ENCODE data around the gene GRID1. TPM values are rescaled to one million over a fixed set of nuclear protein-coding genes. Genes with fewer than 3 reads are reported as not detected.

Gene GRID1
- total RNA-seq, 1 experiment from 2014 or later, result 0.07 TPM

GRCh38 chr10:85926986-85927385 lies 439.6 kb downstream of the GRID1 start:
- no peak overlapping the region for H3K27ac ChIP-seq (ENCODE audit: low read length)
- H3K79me2 ChIP-seq (ENCODE audit: low read length), result no peaks in the 10 kb centered on the region
- H3K4me3 ChIP-seq (ENCODE audit: low read length), result no peak overlapping the region
- H3K9me2 ChIP-seq (replicated peaks; ENCODE audit: insufficient read depth, low read length), result no peaks in the 10 kb centered on the region
- H3K4me1 ChIP-seq (ENCODE audit: low read length), result no peaks in the 10 kb centered on the region
- no peaks in the 10 kb centered on the region for H4K20me1 ChIP-seq (ENCODE audit: insufficient read depth, low read depth, low read length)
- DNase-seq, result no peak
- no peak overlapping the region for H2AFZ ChIP-seq (ENCODE audit: low read length)
- H3K4me2 ChIP-seq (ENCODE audit: low read depth, low read length, poor library complexity, severe bottlenecking), result no peak overlapping the region
- H3K9ac ChIP-seq (ENCODE audit: low read length), result no peak overlapping the region
- H3K27me3 ChIP-seq (ENCODE audit: low read length), result no peaks in the 10 kb centered on the region
- H3K9me3 ChIP-seq (ENCODE audit: low read length), result no peaks in the 10 kb centered on the region
- no peaks in the 10 kb centered on the region for H3K36me3 ChIP-seq (ENCODE audit: insufficient read depth, low read length)

DNA sequence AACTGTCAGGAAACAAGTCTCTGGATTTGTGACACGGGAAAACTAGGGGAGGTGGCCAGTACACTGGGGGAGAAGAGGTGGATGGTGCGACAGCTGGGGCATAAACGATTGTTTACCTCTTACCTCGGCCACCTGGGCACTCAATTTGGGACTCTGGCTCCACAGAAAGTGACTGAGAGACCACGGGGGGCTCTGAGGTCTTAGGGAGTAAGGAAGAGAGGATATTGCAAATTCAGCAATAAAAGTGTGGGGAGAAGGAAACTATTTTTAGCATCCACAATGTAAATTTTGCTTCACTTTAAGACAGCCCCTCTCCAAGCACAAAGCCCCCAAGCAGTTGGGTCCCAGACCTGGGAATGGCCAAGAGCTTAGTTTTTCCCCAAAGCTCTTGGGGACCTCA lies 440.5 kb downstream of the GRID1 start:
- H3K4me1 ChIP-seq (ENCODE audit: low read length), result no peaks in the 10 kb centered on the region
- DNase-seq, result no peak
- H3K27me3 ChIP-seq (ENCODE audit: low read length), result no peaks in the 10 kb centered on the region
- H3K4me3 ChIP-seq (ENCODE audit: low read length), result no peak overlapping the region
- H3K9ac ChIP-seq (ENCODE audit: low read length), result no peak overlapping the region
- H3K27ac ChIP-seq (ENCODE audit: low read length), result no peak overlapping the region
- H3K4me2 ChIP-seq (ENCODE audit: low read depth, low read length, poor library complexity, severe bottlenecking), result no peak overlapping the region
- no peaks in the 10 kb centered on the region for H3K9me2 ChIP-seq (replicated peaks; ENCODE audit: insufficient read depth, low read length)
- no peak overlapping the region for H2AFZ ChIP-seq (ENCODE audit: low read length)
- no peaks in the 10 kb centered on the region for H4K20me1 ChIP-seq (ENCODE audit: insufficient read depth, low read depth, low read length)
- no peaks in the 10 kb centered on the region for H3K79me2 ChIP-seq (ENCODE audit: low read length)
- no peaks in the 10 kb centered on the region for H3K9me3 ChIP-seq (ENCODE audit: low read length)
- H3K36me3 ChIP-seq (ENCODE audit: insufficient read depth, low read length), result no peaks in the 10 kb centered on the region

DNA sequence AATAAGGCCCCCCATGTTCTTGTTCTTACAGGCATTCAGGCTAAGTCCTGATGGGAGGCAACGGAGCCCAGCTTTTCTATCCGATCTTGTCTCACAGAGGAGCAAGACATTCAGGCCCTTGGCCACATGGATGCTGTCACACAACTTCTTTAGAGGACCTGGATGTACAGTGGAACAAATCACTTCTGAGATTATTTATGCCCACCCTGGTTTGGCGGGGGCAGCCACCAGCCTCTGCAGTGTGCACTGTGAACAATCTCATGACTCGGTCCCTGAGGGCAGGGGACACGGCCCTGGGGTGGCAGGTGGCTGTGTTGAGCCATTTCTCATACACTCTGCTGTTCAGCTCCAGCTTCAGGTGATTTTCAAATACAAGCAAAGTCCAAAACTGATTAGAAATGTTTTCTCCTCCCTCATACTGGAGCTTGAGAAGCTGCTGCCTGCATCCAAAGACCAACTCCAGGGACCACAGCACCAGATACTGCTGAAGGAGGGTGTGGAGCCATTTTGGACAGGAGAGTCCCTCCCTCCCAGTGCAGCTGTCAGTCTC lies 441.3 kb downstream of the GRID1 start:
- Histone ChIP-seq H3K27ac (ENCODE audit: low read length) (no peak overlapping the region), H3K79me2 (ENCODE audit: low read length) (no peaks in the 10 kb centered on the region)

DNA sequence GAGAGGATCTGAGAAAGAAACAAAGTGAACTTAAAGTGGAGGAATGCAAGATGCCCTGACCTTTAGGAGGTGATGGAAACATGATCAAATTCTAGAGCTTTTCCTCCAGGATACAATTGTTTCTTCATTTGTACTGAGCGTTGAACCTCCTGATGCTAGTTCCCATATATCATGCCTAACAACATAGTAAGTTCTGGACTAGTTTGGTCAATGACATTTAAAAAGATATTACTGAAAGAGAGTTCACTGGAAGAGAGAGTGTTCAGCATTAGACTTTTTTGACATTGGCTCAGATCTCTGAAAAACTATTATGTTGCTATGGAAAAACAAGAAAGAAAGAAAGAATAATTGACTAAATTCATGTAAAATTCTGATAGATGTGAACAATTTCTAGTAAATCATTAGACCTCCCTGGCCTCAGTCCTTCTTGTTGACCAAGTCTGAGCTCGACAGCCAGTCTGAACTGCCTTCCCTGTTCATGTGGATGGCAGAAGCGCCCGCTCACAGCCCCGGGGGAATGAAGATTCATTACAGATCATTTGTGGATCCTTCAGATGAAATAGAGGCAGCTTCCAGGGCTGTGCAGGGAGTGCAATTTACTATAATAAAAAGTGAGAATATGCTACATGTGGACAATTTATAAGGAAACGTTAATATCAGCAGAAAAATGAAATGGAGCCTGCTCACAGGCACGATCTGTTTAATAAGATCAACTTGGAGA lies 442.1 kb downstream of the GRID1 start:
- DNase-seq, result no peak
- Histone ChIP-seq H3K4me1 (ENCODE audit: low read length) (no peaks in the 10 kb centered on the region), H3K4me2 (ENCODE audit: low read depth, low read length, poor library complexity, severe bottlenecking) (no peak overlapping the region), H3K36me3 (ENCODE audit: insufficient read depth, low read length) (no peaks in the 10 kb centered on the region), H3K4me3 (ENCODE audit: low read length) (no peak overlapping the region), H4K20me1 (ENCODE audit: insufficient read depth, low read depth, low read length) (no peaks in the 10 kb centered on the region), H3K9me2 (replicated peaks; ENCODE audit: insufficient read depth, low read length) (no peaks in the 10 kb centered on the region), H3K27ac (ENCODE audit: low read length) (no peak overlapping the region), H3K79me2 (ENCODE audit: low read length) (no peaks in the 10 kb centered on the region), H3K9me3 (ENCODE audit: low read length) (no peaks in the 10 kb centered on the region), H2AFZ (ENCODE audit: low read length) (no peak overlapping the region), H3K27me3 (ENCODE audit: low read length) (no peaks in the 10 kb centered on the region), H3K9ac (ENCODE audit: low read length) (no peak overlapping the region)

More for the DNA sequence above, 441.3 kb downstream of the GRID1 start:
- Histone ChIP-seq H3K4me2 (ENCODE audit: low read depth, low read length, poor library complexity, severe bottlenecking) (no peak overlapping the region), H3K9me2 (replicated peaks; ENCODE audit: insufficient read depth, low read length) (no peaks in the 10 kb centered on the region), H3K27me3 (ENCODE audit: low read length) (no peaks in the 10 kb centered on the region), H2AFZ (ENCODE audit: low read length) (no peak overlapping the region), H4K20me1 (ENCODE audit: insufficient read depth, low read depth, low read length) (no peaks in the 10 kb centered on the region), H3K9ac (ENCODE audit: low read length) (no peak overlapping the region), H3K36me3 (ENCODE audit: insufficient read depth, low read length) (no peaks in the 10 kb centered on the region), H3K4me1 (ENCODE audit: low read length) (no peaks in the 10 kb centered on the region), H3K4me3 (ENCODE audit: low read length) (no peak overlapping the region), H3K9me3 (ENCODE audit: low read length) (no peaks in the 10 kb centered on the region)
- DNase-seq, result no peak

DNA sequence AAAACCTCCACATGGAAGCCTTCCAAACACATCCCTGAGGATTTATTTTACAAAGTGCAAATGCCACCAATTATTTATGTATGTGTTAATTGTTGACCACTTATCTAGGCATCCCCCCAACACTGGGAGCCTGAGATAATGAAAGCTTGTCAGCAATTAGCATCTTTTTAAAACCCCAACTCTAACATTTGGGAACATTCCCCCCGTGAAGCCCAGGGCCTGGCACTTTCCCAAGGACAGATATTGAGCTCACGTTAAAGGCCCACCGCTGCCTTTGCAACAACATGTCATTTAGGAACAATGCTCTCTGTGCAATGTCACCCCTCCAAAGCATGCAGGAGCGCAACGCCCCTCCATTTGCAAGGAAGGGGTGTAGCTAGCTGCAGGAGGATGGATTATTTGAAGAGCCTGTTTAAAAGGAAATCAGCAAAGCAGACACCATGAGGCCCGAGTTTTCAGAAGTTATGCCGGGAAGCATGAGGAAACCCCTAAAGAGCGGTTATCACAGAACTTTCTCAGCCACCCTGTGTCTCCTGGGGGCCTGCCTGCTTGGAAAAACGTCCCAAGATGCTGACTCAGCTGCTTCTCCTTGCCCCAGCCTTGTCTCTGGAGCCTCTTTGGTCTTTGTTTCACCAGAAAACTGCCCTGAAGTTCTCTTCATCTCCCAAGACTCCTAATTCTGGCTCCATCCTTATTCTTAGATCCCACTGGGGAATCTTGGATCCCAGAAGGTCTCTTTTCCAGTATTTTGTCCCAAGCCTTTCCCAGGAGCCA lies 444.1 kb downstream of the GRID1 start:
- Histone ChIP-seq H2AFZ (ENCODE audit: low read length) (no peak overlapping the region), H3K4me3 (ENCODE audit: low read length) (no peak overlapping the region), H3K36me3 (ENCODE audit: insufficient read depth, low read length) (no peaks in the 10 kb centered on the region), H4K20me1 (ENCODE audit: insufficient read depth, low read depth, low read length) (no peaks in the 10 kb centered on the region), H3K9ac (ENCODE audit: low read length) (no peak overlapping the region), H3K9me2 (replicated peaks; ENCODE audit: insufficient read depth, low read length) (no peaks in the 10 kb centered on the region), H3K79me2 (ENCODE audit: low read length) (no peaks in the 10 kb centered on the region), H3K27ac (ENCODE audit: low read length) (no peak overlapping the region), H3K4me1 (ENCODE audit: low read length) (no peaks in the 10 kb centered on the region), H3K9me3 (ENCODE audit: low read length) (no peaks in the 10 kb centered on the region), H3K4me2 (ENCODE audit: low read depth, low read length, poor library complexity, severe bottlenecking) (no peak overlapping the region), H3K27me3 (ENCODE audit: low read length) (no peaks in the 10 kb centered on the region)
- no peak for DNase-seq

- Histone ChIP-seq H2AFZ (ENCODE audit: low read length) (no peak overlapping the region), H3K4me1 (ENCODE audit: low read length) (no peaks in the 10 kb centered on the region), H3K9me2 (replicated peaks; ENCODE audit: insufficient read depth, low read length) (no peaks in the 10 kb centered on the region), H3K9me3 (ENCODE audit: low read length) (no peaks in the 10 kb centered on the region), H3K36me3 (ENCODE audit: insufficient read depth, low read length) (no peaks in the 10 kb centered on the region), H3K27ac (ENCODE audit: low read length) (no peak overlapping the region), H3K4me3 (ENCODE audit: low read length) (no peak overlapping the region), H3K27me3 (ENCODE audit: low read length) (no peaks in the 10 kb centered on the region), H3K9ac (ENCODE audit: low read length) (no peak overlapping the region), H3K79me2 (ENCODE audit: low read length) (no peaks in the 10 kb centered on the region), H3K4me2 (ENCODE audit: low read depth, low read length, poor library complexity, severe bottlenecking) (no peak overlapping the region), H4K20me1 (ENCODE audit: insufficient read depth, low read depth, low read length) (no peaks in the 10 kb centered on the region)
- DNase-seq, result no peak
These were observed 444.8 kb downstream of the GRID1 start for GRCh38 chr10:85921789-85922188.

GRCh38 chr10:85920311-85920710 lies 446.3 kb downstream of the GRID1 start:
- Histone ChIP-seq H3K79me2 (ENCODE audit: low read length) (no peaks in the 10 kb centered on the region), H3K9me3 (ENCODE audit: low read length) (no peaks in the 10 kb centered on the region), H3K27me3 (ENCODE audit: low read length) (no peaks in the 10 kb centered on the region), H3K9me2 (replicated peaks; ENCODE audit: insufficient read depth, low read length) (no peaks in the 10 kb centered on the region), H3K4me3 (ENCODE audit: low read length) (no peak overlapping the region), H2AFZ (ENCODE audit: low read length) (no peak overlapping the region), H3K36me3 (ENCODE audit: insufficient read depth, low read length) (no peaks in the 10 kb centered on the region), H3K27ac (ENCODE audit: low read length) (no peak overlapping the region), H3K4me2 (ENCODE audit: low read depth, low read length, poor library complexity, severe bottlenecking) (no peak overlapping the region), H3K9ac (ENCODE audit: low read length) (no peak overlapping the region), H3K4me1 (ENCODE audit: low read length) (no peaks in the 10 kb centered on the region), H4K20me1 (ENCODE audit: insufficient read depth, low read depth, low read length) (no peaks in the 10 kb centered on the region)
- no peak for DNase-seq

GRCh38 chr10:85919491-85920021 lies 447.0 kb downstream of the GRID1 start:
- no peaks in the 10 kb centered on the region for H3K9me3 ChIP-seq (ENCODE audit: low read length)
- no peaks in the 10 kb centered on the region for H3K27me3 ChIP-seq (ENCODE audit: low read length)
- no peaks in the 10 kb centered on the region for H3K79me2 ChIP-seq (ENCODE audit: low read length)
- no peaks in the 10 kb centered on the region for H3K4me1 ChIP-seq (ENCODE audit: low read length)
- H3K9me2 ChIP-seq (replicated peaks; ENCODE audit: insufficient read depth, low read length), result no peaks in the 10 kb centered on the region
- DNase-seq, result no peak
- H4K20me1 ChIP-seq (ENCODE audit: insufficient read depth, low read depth, low read length), result no peaks in the 10 kb centered on the region
- H3K36me3 ChIP-seq (ENCODE audit: insufficient read depth, low read length), result no peaks in the 10 kb centered on the region
- H3K4me2 ChIP-seq (ENCODE audit: low read depth, low read length, poor library complexity, severe bottlenecking), result no peak overlapping the region
- no peak overlapping the region for H3K27ac ChIP-seq (ENCODE audit: low read length)
- H2AFZ ChIP-seq (ENCODE audit: low read length), result no peak overlapping the region
- H3K4me3 ChIP-seq (ENCODE audit: low read length), result no peak overlapping the region
- no peak overlapping the region for H3K9ac ChIP-seq (ENCODE audit: low read length)

Measured in Karpas-422 (cell line).